Stimulated activated CD8-positive, alpha-beta memory T cell treated with anti-CD3 and anti-CD28 coated beads, Interleukin-15, amount 100 ng/mL, for 1 hour (primary cell): ENCODE measurements around the gene TAPBPL.

ENCODE experiments used
- DNase-seq: peaks from one replicate; pipeline ENCODE4 v3.0.0-alpha.2; 2020; ENCODE audit warnings: low read depth

TAPBPL gene

DNA sequence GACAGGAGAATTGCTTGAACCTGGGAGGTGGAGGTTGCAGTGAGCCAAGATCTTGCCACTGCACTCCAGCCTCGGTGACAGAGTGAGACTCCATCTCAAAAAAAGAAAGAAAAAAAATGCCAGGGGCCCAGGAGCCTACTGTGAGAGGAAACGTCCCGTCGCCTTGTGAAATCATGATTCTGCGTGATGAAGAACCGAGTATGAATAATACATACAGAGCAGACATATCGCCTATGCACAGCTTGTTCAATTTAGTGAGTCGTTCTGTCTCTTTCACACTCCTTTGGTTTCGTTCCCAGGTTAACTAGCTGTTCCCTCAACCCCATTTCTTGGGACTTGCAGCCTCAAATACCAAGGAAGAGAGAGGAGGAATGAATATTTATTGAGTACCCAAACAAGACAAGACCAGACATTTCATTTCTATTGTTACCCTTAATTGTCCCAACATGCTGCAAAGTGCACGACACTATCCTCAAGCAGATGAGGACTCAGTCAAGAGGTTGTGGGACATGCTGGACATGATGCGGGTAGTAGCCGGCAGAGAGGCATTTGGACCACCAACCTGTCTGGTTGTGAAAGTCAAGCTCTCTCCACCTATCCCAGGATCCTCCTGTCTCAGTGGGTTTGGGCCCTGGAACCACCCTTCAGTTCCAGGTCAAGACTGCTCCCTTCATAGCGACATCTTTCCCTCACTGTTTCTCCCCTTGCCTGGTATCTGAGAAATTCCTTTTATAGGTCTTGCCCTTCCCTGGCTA, 15.7 kb upstream of the TAPBPL start:
- no peak for DNase-seq

DNA sequence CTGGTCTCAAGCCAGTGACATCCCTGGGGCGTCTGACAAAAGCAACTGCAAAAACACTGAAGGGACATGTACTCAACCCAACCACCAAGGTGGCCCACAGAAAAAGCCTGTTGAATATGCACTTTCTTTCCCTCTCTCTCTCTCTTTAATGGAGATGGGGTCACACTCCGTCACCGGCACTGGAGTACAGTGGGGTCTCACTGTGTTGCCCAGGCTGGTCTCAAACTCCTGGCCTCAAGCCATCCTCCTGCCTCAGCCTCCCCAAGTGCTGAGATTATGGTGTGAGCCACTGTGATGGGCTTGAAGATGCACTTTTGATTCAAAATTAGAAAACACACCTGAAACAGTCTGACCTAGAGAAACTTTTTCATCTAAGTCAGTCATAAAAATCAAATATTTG, 14.3 kb upstream of the TAPBPL start:
- DNase-seq: no peak

DNA sequence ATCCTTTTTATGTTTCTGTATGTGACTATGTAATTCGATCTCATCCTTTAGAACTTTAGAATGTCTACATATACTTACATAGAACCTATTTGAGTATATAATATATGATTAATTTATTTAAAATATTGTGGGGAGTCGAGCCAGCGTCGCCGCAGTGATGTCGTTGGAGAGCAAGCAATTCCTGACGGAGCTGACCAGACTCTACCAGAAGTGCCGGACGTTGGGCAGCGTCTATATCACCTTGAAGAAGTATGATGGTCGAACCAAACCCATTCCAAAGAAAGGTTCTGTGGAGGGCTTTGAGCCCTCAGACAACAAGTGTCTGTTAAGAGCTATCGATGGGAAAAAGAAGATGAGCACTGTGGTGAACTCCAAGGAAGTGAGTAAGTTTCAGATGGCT, 13.5 kb upstream of the TAPBPL start:
- DNase-seq: no peak

DNA sequence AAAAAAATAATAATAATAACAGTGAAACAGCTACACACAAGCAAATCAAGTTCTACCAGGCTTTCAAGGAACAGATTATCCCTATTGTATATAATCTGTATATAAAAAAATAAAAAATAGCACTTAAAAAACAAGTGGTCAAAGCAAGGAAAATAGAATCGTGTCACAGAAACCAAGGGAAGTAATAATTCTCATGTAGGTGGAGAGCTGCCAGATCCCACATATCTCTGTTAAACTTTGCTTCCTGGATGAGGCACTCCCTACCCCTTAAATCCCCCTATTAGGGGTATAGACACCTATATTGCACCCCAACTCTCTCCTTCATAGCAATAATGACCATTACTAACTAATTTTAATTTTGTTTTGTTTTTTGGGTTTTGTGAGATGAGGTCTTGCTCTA, 11.5 kb upstream of the TAPBPL start:
- DNase-seq: no peak

GRCh38 chr12:6442836-6443235, 9.0 kb upstream of the TAPBPL start:
- no peak for DNase-seq

GRCh38 chr12:6443361-6443983, 8.4 kb upstream of the TAPBPL start:
- DNase-seq: no peak

- no peak for DNase-seq
These were observed 7.8 kb upstream of the TAPBPL start for GRCh38 chr12:6444031-6444430.

GRCh38 chr12:6444704-6445688, 6.8 kb upstream of the TAPBPL start, which contains the start of gene CD27:
Gene CD27 (plus strand): TSS chr12:6444955. CDS start chr12:6445096, 141 bp downstream.
- DNase-seq: no peak

DNA sequence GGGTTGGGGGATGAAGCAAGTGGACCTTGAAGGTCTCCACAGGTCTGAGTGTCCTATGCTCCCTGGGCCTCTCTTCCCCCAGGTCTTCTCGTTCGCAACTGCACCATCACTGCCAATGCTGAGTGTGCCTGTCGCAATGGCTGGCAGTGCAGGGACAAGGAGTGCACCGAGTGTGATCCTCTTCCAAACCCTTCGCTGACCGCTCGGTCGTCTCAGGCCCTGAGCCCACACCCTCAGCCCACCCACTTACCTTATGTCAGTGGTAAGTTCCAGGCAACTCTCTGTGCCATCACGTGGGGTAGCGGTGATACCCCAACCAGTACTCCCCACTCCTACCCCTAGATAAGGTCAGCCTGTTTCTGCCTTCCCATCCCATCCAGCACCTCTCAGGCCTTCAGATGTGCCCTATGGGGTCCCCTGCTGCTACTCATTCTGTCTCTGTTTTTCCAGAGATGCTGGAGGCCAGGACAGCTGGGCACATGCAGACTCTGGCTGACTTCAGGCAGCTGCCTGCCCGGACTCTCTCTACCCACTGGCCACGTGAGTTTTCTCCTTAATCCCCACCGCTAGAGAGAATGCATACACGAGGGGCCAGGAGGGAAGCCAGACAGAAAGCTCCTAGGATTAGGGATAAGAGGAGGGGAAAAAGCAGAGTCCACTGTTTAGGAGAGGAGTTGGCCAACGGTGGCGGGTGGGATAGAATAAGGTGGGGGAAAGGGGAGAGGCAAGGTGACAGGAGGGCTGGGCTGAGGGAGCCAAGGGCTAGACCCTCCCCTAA, 1.6 kb upstream of the TAPBPL start:
- DNase-seq: no peak

DNA sequence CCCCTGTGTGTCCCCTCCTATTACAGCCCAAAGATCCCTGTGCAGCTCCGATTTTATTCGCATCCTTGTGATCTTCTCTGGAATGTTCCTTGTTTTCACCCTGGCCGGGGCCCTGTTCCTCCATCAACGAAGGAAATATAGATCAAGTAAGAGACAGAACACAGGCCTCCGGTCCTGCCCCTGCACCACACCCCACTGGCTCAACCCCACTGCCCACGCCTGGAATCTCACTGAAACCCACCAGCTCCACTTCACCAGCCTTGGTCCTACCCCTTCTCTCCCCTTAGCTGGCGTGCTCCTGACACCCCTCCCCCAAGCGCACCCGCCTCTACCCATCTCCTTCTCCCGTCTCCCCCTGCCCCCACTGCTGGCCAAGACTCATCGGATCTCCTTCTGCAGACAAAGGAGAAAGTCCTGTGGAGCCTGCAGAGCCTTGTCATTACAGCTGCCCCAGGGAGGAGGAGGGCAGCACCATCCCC, 934 bp upstream of the TAPBPL start:
- DNase-seq: no peak

DNA sequence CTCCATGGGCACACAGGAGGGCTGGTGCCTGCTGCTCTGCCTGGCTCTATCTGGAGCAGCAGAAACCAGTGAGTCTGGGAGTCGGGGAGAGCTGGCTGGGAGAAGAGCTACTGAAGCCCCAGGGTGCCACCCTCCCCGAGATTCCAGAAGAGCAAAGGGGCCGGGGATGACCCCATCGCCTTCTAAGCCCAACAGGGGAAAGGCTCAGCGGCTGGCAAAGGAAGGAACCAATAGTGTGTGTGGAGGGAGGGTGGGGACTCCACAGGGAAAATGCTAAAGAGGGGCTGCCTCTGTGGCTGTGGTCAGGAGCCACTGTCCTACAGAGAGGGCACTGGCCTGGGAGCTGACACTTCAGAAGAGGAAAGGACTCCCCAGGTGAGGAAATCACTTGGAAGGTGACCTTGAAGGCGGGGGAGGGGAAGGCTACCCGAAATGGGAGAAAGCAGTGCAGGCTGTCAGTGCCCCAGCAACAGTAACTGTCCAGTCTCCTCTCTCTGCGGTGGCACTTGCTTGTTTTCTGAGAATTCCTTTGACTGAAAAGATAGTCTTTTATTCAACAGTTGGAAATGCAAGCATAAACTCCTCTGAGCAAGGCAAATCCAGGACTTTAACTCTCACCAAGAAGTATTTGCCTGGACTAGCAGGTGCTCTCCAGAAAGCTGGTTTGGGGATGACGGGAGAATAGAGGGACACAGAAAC, 552 bp downstream of the TAPBPL start:
- no peak for DNase-seq

GRCh38 chr12:6452944-6453630, 1.2 kb downstream of the TAPBPL start:
- DNase-seq: no peak

DNA sequence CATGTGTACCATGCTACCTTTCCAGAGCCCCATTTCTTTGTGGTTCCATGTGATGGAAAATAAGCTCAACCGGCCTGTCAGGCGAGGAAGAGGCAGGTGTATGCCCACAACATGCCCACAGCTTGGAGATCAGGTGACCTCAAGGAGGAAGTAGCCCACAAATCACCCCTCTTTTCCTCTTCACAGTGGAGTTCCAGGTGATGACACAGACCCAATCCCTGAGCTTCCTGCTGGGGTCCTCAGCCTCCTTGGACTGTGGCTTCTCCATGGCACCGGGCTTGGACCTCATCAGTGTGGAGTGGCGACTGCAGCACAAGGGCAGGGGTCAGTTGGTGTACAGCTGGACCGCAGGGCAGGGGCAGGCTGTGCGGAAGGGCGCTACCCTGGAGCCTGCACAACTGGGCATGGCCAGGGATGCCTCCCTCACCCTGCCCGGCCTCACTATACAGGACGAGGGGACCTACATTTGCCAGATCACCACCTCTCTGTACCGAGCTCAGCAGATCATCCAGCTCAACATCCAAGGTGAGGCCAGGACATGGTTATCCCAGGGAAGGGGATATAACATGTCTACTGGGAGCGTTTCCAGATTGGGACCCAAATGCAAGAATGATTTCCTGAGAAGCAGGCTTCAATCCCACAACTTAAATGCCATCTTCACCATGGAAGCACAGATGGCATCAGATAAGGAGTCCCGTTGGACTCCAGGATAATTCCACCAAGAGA, 5.5 kb downstream of the TAPBPL start:
- no peak for DNase-seq

- no peak for DNase-seq
These were observed 6.6 kb downstream of the TAPBPL start for GRCh38 chr12:6458281-6459003.

DNA sequence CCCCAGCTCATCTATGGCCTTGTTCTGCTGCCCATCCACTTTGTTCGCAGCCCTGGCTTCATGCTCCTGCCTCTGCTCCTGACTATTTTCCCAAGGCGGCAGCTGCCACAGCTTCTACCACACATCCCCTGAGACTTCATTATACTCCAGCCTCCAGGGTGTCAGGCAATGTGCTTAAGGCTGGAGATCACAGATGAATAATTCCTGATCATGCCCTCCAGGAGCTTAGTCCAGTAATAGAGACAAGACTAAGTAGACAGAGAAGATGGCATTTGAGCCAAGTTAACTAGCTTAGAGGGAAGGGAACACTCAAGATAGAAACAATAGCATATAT, 7.1 kb downstream of the TAPBPL start:
- DNase-seq: no peak

DNA sequence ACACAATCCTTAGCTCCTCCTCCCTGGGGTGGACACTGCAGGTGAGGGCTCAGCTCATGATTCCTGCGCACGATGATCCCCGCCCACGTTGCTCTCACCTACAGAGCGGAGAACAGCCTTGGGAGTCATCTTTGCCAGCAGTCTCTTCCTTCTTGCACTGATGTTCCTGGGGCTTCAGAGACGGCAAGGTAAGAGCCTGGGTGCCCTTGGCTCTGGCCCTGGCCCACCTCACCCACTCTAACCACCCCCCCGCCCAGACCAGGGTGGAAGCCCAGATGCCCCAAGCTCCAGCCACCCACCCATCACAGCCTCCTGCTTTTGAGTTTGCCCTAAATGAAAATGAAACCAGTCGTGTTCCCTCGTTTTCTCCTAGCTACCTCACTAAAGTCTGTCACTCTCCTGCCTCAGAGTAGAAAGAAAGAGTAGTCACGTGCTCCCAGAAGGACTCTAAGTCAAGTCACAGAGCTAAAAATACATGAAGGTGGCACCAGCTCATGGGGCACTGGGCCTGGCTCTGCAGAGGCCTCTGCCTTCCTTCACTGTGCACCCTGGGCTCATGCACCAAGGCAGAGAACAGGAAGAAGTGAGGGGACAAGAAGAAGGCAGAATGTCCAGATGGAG, 9.0 kb downstream of the TAPBPL start:
- DNase-seq: no peak

DNA sequence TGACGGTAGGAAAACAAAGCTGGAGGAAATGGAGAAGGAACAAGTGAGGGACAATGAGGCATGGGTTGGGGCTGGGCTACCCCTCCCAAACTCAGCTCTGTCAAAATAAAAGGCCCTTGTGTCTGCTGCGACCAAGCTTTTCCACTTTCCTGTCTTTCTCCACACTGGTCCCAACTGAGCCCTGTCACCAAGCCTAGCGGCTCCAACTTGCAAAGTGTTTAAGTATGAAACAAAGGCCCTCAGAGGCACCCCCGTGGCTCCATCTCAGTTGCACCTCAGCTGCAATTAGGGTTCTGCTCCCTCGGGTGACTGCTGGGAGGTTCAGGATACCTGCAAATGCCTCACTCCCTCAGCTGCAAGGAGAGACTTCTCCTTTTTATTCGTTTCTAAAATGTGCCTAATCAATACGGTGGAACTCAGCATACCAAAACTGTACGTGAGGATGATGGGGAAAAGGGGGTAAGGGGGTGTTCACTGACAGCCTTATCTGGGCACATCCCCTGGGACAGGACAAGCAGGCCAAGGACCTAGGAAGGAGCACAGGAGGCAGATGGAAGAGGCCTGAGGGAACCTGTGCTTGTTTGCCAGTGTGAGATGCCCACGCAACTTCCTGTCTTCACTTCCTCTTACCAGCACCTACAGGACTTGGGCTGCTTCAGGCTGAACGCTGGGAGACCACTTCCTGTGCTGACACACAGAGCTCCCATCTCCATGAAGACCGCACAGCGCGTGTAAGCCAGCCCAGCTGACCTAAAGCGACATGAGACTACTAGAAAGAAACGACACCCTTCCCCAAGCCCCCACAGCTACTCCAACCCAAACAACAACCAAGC, 9.8 kb downstream of the TAPBPL start:
- peak; percentile 57 for DNase-seq
